GM19463 (cell line): ENCODE data around the gene TBCB.
"Not testable (repeated sequence)": the region's sequence is repeated elsewhere in the genome, so short reads cannot be mapped to it uniquely, and the experiment has no call there.

Experiments used
- ATAC-seq: cut with Tn5 transposase; IDR thresholded peaks from one replicate; pipeline ENCODE4 v1.9.1; 2021; ENCODE audit warnings: mild to moderate bottlenecking, moderate library complexity; ENCODE audit not compliant: unreplicated experiment

TBCB gene

GRCh38 chr19:36134867-36135266 lies 19.6 kb downstream of the TBCB start:
- not testable (repeated sequence) for ATAC-seq

GRCh38 chr19:36136964-36137686 lies 21.9 kb downstream of the TBCB start:
- no peak for ATAC-seq

- no peak for ATAC-seq
These were observed 23.8 kb downstream of the TBCB start for GRCh38 chr19:36139120-36139472.

GRCh38 chr19:36139473-36140303 lies 24.4 kb downstream of the TBCB start, which contains the start of gene CAPNS1:
CAPNS1 (plus strand) TSS chr19:36140066; CDS start chr19:36141012, 946 bp downstream.
- ATAC-seq, result peak; percentile 87

- peak; percentile 22 for ATAC-seq
These were observed 25.2 kb downstream of the TBCB start for GRCh38 chr19:36140304-36141038.

- ATAC-seq, result peak; percentile 39
These were observed 26.0 kb downstream of the TBCB start for GRCh38 chr19:36141039-36141927.

- no peak for ATAC-seq
These were observed 26.8 kb downstream of the TBCB start for GRCh38 chr19:36142046-36142445.

GRCh38 chr19:36142496-36142895 lies 27.2 kb downstream of the TBCB start:
- no peak for ATAC-seq

GRCh38 chr19:36144624-36145023 lies 29.4 kb downstream of the TBCB start:
- ATAC-seq, result no peak

GRCh38 chr19:36149673-36150406 lies 34.6 kb downstream of the TBCB start:
- no peak for ATAC-seq

- no peak for ATAC-seq
These were observed 35.3 kb downstream of the TBCB start for GRCh38 chr19:36150586-36150985.

GRCh38 chr19:36151144-36152018 lies 36.1 kb downstream of the TBCB start:
- no peak for ATAC-seq

- no peak for ATAC-seq
These were observed 36.7 kb downstream of the TBCB start for GRCh38 chr19:36152019-36152351.

- no peak for ATAC-seq
These were observed 37.3 kb downstream of the TBCB start, which contains the start of gene COX7A1 for GRCh38 chr19:36152352-36153091. COX7A1 (minus strand) TSS chr19:36152447; CDS start chr19:36152407, 40 bp downstream.

- no peak for ATAC-seq
These were observed 37.9 kb downstream of the TBCB start for GRCh38 chr19:36153126-36153525.

- no peak for ATAC-seq
These were observed 45.7 kb downstream of the TBCB start for GRCh38 chr19:36160821-36161596.

- no peak for ATAC-seq
These were observed 48.5 kb downstream of the TBCB start for GRCh38 chr19:36163813-36164212.
